ENCODE results near the gene SRC. TPM values are rescaled to one million over a fixed set of nuclear protein-coding genes. Genes with fewer than 3 reads are reported as not detected.

Gene SRC
- total RNA-seq, result 1 to 10 TPM; 5.4 to 8.3 TPM

GRCh38 chr20:37345339-37346235 is at the start of gene SRC:
Gene SRC (plus strand): TSS chr20:37346140. CDS start chr20:37384154, 38,014 bp downstream.
- Mint-ChIP-seq H3K9me3 (no peaks in the 10 kb centered on the region), H3K36me3 (no peaks in the 10 kb centered on the region), H3K27ac (peak within 1 kb of the TSS; percentile 27 to 68)
- ATAC-seq, result peak; percentile 59 to 61
- DNase-seq (ENCODE audit: low spot score in 2 of 2), result peak; percentile 52 to 63

- Mint-ChIP-seq H3K27ac (no peak overlapping the region), H3K36me3 (peaks cover 10 to 27% of the 10 kb centered on the region in 2 donors), H3K9me3 (no peaks in the 10 kb centered on the region)
- DNase-seq (ENCODE audit: low spot score in 2 of 2) (no peak), ATAC-seq (no peak)
Measured at GRCh38 chr20:37296371-37296770, 49.6 kb upstream of the SRC start.

- no peaks in the 10 kb centered on the region for H3K9me3 Mint-ChIP-seq
- ATAC-seq (no peak), DNase-seq (ENCODE audit: low spot score in 2 of 2) (no peak)
- no peak overlapping the region for H3K27ac Mint-ChIP-seq
- H3K36me3 Mint-ChIP-seq, result peaks cover 4 to 20% of the 10 kb centered on the region in 2 donors
Measured at GRCh38 chr20:37297066-37297736, 48.7 kb upstream of the SRC start.

DNA sequence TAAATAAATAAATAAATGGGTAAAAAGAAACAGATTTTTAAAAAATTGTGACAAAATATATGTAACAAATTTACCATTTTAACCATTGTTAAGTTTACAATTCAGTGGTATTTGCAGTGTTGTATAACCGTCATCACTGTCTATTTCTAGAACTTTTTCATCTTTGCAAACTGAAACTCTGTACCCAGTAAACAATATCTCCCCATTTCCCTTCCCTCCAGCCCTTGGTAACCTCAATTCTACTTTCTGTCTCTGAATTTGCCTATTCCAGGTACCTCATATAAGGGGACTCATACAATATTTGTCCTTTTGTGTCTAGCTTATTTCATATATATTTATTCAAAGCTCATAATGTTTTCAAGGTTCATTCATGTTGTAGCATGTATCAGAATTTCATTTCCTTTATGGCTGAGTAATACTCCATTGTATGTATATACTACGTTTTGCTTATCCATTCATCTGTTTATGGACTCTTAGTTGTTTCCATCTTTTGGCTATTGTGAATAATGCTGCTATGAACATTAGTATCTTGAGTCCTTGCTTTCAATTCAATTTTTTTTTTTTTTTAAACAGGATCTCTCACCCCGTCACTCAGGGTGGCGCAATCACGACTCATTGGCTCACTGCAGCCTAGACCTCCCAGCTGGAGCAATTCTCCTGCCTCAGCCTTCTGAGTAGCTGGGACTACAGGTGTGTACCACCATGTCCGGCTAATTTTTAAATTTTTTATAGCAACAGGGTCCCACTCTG is 47.6 kb upstream of the SRC start:
- peaks cover 0 to 12% of the 10 kb centered on the region in 2 donors for H3K36me3 Mint-ChIP-seq
- no peaks in the 10 kb centered on the region for H3K9me3 Mint-ChIP-seq
- peak overlapping the region in 1 of 2 donors; percentile 66 for H3K27ac Mint-ChIP-seq
- ATAC-seq (no peak), DNase-seq (ENCODE audit: low spot score in 2 of 2) (no peak)

DNA sequence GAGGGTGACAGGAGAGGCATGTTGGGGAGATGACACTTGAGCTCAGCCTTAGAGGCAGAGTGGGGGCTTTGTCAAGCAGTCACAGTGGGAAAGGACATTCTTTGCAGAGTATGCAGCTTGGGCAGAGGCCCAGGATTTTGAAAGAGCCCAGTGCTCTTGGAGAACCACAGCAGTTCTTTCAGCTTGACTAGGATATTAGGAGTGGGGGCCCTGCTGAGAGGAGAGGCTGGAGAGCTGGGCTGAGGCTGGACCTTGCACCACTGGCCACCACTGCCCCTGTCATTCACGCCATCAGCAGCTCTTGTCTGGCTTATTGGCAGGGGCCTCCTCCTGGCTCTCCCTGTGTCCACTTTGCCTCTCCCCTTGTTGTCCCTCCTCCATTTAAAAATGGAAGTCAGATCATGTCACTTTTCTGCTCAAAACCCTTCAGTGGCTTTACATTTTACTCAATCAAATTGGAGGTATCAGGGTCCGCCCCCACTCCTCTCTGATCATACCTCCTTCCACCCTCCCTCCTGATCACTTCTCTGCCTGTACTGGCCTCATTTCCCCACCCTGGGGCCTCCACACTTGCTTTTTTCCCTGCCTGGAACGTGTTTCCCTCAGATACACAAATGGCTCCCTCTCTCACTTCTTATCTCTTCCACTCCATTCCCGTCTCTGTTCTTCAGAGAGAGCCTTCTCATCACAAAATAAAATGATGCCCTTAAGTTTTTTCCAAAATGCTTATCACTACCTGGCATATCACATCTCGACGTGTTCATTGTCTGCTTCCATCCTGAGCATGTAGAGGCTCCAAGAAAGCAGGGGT is 46.0 kb upstream of the SRC start:
- Mint-ChIP-seq H3K9me3 (no peaks in the 10 kb centered on the region), H3K36me3 (no peaks in the 10 kb centered on the region), H3K27ac (peak overlapping the region in 1 of 2 donors; percentile 90)
- DNase-seq (ENCODE audit: low spot score in 2 of 2) (no peak), ATAC-seq (no peak)

DNA sequence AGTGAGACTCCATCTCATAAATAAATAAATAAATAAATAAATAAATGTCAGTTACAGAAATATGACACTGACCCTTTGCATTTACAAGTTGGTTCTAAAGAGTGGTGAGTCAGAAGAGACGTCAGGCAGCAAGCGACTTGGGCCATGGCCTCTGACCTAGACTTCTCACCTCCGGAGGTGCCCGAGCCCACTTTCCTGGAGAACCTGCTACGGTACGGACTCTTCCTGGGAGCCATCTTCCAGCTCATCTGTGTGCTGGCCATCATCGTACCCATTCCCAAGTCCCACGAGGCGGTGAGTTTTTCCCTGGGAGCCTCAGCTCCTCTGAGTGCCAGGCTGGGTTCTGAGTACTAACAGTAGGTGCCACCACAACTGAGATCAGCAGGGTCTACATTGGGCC is 44.8 kb upstream of the SRC start:
- Mint-ChIP-seq H3K27ac (no peak overlapping the region), H3K36me3 (no peaks in the 10 kb centered on the region), H3K9me3 (no peaks in the 10 kb centered on the region)
- DNase-seq (ENCODE audit: low spot score in 2 of 2) (no peak), ATAC-seq (no peak)

DNA sequence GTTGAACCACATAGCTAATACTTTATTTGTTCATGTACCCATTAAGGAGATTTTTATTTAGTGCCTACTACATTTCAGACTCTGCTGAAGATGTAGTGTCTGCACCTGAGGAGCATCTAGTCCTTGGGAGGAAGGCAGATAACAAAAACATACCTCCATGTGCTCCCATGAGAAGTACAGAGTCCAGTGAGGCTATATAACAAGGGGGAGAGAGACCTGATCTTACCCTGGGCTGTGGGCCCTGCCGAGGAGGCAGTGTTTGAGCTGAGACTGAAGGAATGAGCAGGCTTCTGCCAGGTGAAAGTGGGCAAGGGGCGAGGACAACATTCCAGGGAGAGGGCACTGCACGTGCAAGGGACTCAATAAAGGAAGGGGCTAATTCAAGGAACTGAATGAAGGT is 44.4 kb upstream of the SRC start:
- ATAC-seq, result no peak

GRCh38 chr20:37302981-37303380 is 43.0 kb upstream of the SRC start:
- no peak overlapping the region for H3K27ac Mint-ChIP-seq
- no peaks in the 10 kb centered on the region for H3K36me3 Mint-ChIP-seq
- no peak for DNase-seq (ENCODE audit: low spot score in 2 of 2)
- H3K9me3 Mint-ChIP-seq, result no peaks in the 10 kb centered on the region
- ATAC-seq, result no peak

More for the DNA sequence above, 44.4 kb upstream of the SRC start:
- no peak for DNase-seq (ENCODE audit: low spot score in 2 of 2)
- no peaks in the 10 kb centered on the region for H3K36me3 Mint-ChIP-seq
- peak overlapping the region in 1 of 2 donors; percentile 43 for H3K27ac Mint-ChIP-seq
- H3K9me3 Mint-ChIP-seq, result no peaks in the 10 kb centered on the region

GRCh38 chr20:37303637-37304036 is 42.3 kb upstream of the SRC start:
- H3K9me3 Mint-ChIP-seq, result no peaks in the 10 kb centered on the region
- ATAC-seq (no peak), DNase-seq (ENCODE audit: low spot score in 2 of 2) (no peak)
- H3K36me3 Mint-ChIP-seq, result no peaks in the 10 kb centered on the region
- no peak overlapping the region for H3K27ac Mint-ChIP-seq

GRCh38 chr20:37305079-37305478 is 40.9 kb upstream of the SRC start:
- H3K9me3 Mint-ChIP-seq, result no peaks in the 10 kb centered on the region
- H3K27ac Mint-ChIP-seq, result no peak overlapping the region
- H3K36me3 Mint-ChIP-seq, result no peaks in the 10 kb centered on the region
- no peak for DNase-seq (ENCODE audit: low spot score in 2 of 2)
- no peak for ATAC-seq

- Mint-ChIP-seq H3K36me3 (no peaks in the 10 kb centered on the region), H3K27ac (peak overlapping the region in 1 of 2 donors; percentile 40), H3K9me3 (no peaks in the 10 kb centered on the region)
- DNase-seq (ENCODE audit: low spot score in 2 of 2), result no peak
- ATAC-seq, result no peak
Measured at GRCh38 chr20:37305839-37306238, 40.1 kb upstream of the SRC start.

DNA sequence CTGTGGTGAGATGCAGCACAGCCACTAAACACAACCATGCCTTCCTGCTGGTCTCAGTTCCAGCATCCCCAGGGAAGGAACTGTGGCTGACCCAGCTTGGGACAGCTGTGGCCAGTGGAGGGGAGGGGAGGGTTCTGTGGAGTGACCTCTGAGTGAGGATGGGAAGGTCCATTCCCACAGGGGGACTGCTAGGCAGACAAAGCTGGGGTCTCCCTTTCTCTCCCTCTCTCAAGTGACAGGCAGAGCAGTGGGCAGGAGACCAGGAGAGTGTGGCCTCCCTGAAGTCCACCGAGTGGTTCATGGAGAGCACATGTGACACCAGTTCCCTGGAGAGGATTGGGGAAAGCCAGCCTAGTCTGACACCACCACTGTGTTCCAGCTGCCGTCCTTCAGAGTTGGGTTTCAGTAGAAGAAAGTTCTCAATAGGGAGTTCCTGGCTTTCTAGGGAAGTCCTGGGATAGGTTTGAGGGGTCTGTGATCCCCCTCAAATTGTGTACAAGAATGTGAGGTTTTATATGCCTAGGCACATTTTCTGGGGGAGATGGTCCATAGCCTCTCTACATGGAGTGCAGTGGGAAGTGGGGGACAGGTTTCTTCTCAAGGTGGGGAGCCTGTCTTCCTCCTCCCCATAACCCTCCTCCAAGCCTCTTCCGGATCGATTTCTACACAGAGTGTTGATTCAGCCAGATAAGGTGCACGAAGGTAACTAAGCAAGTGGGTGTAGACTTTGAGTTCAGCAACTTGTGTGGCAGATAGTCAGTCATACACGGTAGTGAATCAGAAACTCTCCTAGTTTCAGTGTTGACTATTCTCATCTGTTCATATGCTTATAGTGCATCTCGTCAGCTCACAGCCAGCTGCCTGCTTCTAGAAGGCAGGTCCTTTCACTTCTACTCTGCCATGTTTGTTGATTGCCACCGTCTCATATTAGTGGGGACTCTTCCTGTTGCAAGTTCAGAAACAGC is 37.6 kb upstream of the SRC start:
- ATAC-seq, result peak; percentile 84 to 98
- peak overlapping the region; percentile 56 to 86 for H3K27ac Mint-ChIP-seq

DNA sequence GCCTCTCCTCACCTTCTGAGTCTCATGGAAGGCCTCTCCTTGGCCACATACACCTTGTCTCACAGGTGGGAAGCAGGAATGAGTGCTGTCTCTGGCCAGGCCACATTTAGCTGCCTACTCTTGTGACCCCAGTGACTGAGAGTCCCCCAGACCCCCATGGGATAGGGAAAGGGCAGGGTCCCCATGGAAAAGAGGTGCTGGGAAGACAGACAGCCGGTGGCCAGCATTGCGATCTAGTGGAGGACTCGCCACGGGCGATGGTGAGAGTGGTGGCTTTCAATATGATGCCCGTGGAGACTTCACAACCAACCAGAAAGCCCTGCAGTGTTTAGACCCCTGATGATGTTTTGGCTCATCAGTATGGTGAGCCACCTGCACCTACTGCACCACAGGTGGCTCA is 36.6 kb upstream of the SRC start:
- Mint-ChIP-seq H3K36me3 (no peaks in the 10 kb centered on the region), H3K27ac (peak overlapping the region; percentile 56 to 86), H3K9me3 (no peaks in the 10 kb centered on the region)
- no peak for ATAC-seq
- peak in 1 of 2 donors; percentile 48 for DNase-seq (ENCODE audit: low spot score in 2 of 2)

More for the DNA sequence above, 37.6 kb upstream of the SRC start:
- Mint-ChIP-seq H3K9me3 (no peaks in the 10 kb centered on the region), H3K36me3 (no peaks in the 10 kb centered on the region)
- peak; percentile 14 to 38 for DNase-seq (ENCODE audit: low spot score in 2 of 2)

DNA sequence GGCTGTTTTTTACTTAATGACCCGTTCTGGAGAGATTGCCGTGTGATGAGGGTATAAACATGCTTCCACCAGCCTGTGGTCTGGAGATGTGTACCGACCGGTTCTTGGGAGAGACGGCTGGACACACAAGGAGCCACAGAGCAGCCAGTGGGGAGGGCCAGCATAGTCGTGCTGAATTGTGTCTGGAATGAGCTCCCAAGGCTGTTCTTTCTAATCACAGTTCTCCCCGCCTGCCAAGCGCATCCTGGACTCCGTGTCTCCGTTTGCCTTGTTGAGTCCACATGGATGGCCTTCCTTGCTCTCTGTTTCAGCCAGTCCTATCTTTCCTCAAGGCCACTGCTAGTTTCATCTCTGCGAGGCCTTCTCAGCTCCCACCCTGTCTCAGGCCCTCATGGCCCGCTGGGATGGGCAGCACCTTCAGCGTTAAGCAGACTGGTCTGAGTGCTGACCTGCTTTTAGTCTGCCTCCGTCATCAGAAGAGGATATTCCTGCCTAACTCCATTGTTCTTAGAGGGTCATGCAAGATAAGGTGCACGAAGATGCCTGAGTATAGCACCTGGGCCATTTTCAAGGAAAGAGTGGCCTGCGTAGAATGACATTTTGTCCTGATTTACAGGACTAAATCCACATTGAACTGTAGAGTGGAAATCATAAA is 35.9 kb upstream of the SRC start:
- Mint-ChIP-seq H3K36me3 (no peaks in the 10 kb centered on the region), H3K9me3 (no peaks in the 10 kb centered on the region), H3K27ac (peak overlapping the region; percentile 56 to 74)
- ATAC-seq (no peak), DNase-seq (ENCODE audit: low spot score in 2 of 2) (peak in 1 of 2 donors; percentile 25)

GRCh38 chr20:37310951-37311350 is 35.0 kb upstream of the SRC start:
- peak overlapping the region in 1 of 2 donors; percentile 88 for H3K27ac Mint-ChIP-seq

More at GRCh38 chr20:37310951-37311350, 35.0 kb upstream of the SRC start:
- H3K9me3 Mint-ChIP-seq, result no peaks in the 10 kb centered on the region
- DNase-seq (ENCODE audit: low spot score in 2 of 2) (peak in 1 of 2 donors; percentile 20), ATAC-seq (no peak)
- H3K36me3 Mint-ChIP-seq, result no peaks in the 10 kb centered on the region
